Measurements from ENCODE around the gene RAB1B.
"Not testable (repeated sequence)": the region's sequence is repeated elsewhere in the genome, so short reads cannot be mapped to it uniquely, and the experiment has no call there.

DNA sequence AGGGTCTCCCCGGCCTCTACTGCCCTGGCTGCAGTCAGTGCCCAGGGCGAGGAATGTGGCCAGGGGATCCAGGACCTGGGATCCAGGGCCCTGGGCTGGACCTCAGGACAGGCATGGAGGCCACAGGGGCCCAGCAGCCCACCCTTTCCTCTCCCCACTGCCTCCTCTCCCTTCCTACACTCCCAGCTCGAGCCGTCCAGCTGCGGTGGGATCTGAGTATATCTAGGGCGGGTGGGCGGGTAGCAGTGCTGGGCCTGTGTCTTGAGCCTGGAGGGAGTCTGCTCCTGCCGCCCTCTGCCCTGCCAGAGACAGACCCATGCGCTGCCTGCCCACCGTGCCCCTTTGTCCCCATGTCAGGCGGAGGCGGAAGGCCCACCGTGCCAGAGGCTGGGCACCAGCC is 8.2 kb downstream of the RAB1B start:
- not testable (repeated sequence) for TF ChIP-seq CTCF (IDR thresholded peaks at IDR 0.05); POLR2AphosphoS5 (IDR thresholded peaks at IDR 0.05); POLR2A (IDR thresholded peaks at IDR 0.05; ENCODE audit: low read depth); EP300 (IDR thresholded peaks at IDR 0.05)
